A549 (cell line): ENCODE data around the gene USP54.

Experiments used
- BHLHE40 ChIP-seq: IDR thresholded peaks from 2 replicates; pipeline ENCODE4 v1.6.1; 2012; ENCODE audit warnings: low read depth, low read length, inconsistent platforms
- CEBPB ChIP-seq, 2 experiments: fragments of >200 bp in 1 of 2; sonication (Bioruptor Twin) in 1 of 2; formaldehyde crosslinking in 1 of 2; IDR thresholded peaks; 2 replicates each; pipeline ENCODE4 v1.6.1; 2012 to 2016
- EP300 ChIP-seq, 2 experiments: fragments of >200 bp; sonication (Bioruptor Twin); formaldehyde crosslinking; IDR thresholded peaks; 2 replicates in 1 of 2; 3 replicates in 1 of 2; pipeline ENCODE4 v1.6.1; 2016 to 2017
- GATA3 ChIP-seq: IDR thresholded peaks from 2 replicates; pipeline ENCODE4 v1.6.1; 2012; ENCODE audit warnings: borderline replicate concordance
- MAZ ChIP-seq: fragments of 150-350 bp; IDR thresholded peaks from 2 replicates; pipeline ENCODE4 v1.6.1; 2014; ENCODE audit warnings: antibody characterized with exemption, low read depth, low read length, borderline replicate concordance
- POLR2A ChIP-seq: IDR thresholded peaks from 2 replicates; pipeline ENCODE4 v1.6.1; 2012; ENCODE audit warnings: mild to moderate bottlenecking, low read length
- RFX5 ChIP-seq: fragments of 450-650 bp; IDR thresholded peaks from 2 replicates; pipeline ENCODE4 v1.7.1; 2014; ENCODE audit warnings: antibody characterized with exemption, mild to moderate bottlenecking, moderate library complexity
- SMC3 ChIP-seq: fragments of >200 bp; sonication (Bioruptor Twin); formaldehyde crosslinking; IDR thresholded peaks from 3 replicates; pipeline ENCODE4 v1.6.1; 2018; ENCODE audit warnings: inconsistent platforms
- ZNF302 ChIP-seq: fragments of 250-450 bp; sonication (Bioruptor Pico); IDR thresholded peaks from 2 replicates; pipeline ENCODE4 v1.9.0; 2021; ENCODE audit warnings: inconsistent platforms, mild to moderate bottlenecking, moderate library complexity
- TF ChIP-seq, protein P1 (sequence below): fragments of >200 bp; sonication (Bioruptor Twin); formaldehyde crosslinking; IDR thresholded peaks from 3 replicates; pipeline ENCODE4 v1.5.1; 2016
- TF ChIP-seq, protein P2 (sequence below): fragments of 200-600 bp; sonication (generic); IDR thresholded peaks from 2 replicates; pipeline ENCODE4 v1.6.1; 2016; ENCODE audit warnings: antibody characterized with exemption, mild to moderate bottlenecking, moderate library complexity

DNA sequence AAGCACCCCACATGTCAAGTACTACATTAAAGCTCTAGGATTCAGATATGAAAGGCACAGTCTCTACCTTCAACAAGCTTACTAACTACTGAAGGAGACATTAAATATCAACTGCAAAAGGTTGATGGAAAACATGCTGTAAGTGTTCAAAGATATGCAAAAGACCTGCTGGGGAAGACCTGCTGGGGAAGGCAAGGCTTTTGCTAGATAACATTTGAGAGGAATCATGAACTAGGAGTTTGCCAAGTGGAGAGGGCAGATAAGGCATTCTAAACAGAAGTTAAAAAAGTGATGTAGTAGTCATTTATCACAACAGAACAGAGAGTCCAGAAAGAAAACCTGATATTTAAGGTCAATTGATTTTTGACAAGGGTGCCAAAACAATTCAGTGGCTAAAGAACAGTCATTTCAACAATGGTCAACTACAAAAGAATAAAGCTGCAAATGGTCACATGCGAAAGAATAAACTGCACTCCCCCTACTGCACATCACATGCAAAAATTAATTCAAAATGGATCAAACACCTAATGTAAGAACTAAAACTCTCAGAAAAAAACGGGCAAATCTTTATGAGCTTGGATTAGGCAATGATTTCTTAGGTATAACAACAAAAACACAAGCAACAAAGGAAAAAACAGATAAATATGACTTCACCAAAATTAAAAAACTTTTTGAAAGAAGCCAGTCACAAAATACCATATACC lies 134.8 kb downstream of the USP54 start:
- TF ChIP-seq SMC3 (no peak), MAZ (no peak), CEBPB (IDR thresholded peaks at IDR 0.05) (no peak), POLR2A (no peak), RFX5 (no peak), GATA3 (no peak), ZNF302 (CRISPR knock-in tag) (no peak), EP300 (IDR thresholded peaks at IDR 0.05) (no peak), BHLHE40 (no peak)
- TF ChIP-seq, protein P1, sequence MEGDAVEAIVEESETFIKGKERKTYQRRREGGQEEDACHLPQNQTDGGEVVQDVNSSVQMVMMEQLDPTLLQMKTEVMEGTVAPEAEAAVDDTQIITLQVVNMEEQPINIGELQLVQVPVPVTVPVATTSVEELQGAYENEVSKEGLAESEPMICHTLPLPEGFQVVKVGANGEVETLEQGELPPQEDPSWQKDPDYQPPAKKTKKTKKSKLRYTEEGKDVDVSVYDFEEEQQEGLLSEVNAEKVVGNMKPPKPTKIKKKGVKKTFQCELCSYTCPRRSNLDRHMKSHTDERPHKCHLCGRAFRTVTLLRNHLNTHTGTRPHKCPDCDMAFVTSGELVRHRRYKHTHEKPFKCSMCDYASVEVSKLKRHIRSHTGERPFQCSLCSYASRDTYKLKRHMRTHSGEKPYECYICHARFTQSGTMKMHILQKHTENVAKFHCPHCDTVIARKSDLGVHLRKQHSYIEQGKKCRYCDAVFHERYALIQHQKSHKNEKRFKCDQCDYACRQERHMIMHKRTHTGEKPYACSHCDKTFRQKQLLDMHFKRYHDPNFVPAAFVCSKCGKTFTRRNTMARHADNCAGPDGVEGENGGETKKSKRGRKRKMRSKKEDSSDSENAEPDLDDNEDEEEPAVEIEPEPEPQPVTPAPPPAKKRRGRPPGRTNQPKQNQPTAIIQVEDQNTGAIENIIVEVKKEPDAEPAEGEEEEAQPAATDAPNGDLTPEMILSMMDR = no peak
- TF ChIP-seq, protein P2, sequence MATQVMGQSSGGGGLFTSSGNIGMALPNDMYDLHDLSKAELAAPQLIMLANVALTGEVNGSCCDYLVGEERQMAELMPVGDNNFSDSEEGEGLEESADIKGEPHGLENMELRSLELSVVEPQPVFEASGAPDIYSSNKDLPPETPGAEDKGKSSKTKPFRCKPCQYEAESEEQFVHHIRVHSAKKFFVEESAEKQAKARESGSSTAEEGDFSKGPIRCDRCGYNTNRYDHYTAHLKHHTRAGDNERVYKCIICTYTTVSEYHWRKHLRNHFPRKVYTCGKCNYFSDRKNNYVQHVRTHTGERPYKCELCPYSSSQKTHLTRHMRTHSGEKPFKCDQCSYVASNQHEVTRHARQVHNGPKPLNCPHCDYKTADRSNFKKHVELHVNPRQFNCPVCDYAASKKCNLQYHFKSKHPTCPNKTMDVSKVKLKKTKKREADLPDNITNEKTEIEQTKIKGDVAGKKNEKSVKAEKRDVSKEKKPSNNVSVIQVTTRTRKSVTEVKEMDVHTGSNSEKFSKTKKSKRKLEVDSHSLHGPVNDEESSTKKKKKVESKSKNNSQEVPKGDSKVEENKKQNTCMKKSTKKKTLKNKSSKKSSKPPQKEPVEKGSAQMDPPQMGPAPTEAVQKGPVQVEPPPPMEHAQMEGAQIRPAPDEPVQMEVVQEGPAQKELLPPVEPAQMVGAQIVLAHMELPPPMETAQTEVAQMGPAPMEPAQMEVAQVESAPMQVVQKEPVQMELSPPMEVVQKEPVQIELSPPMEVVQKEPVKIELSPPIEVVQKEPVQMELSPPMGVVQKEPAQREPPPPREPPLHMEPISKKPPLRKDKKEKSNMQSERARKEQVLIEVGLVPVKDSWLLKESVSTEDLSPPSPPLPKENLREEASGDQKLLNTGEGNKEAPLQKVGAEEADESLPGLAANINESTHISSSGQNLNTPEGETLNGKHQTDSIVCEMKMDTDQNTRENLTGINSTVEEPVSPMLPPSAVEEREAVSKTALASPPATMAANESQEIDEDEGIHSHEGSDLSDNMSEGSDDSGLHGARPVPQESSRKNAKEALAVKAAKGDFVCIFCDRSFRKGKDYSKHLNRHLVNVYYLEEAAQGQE = no peak
